GM23338 (cell line): ENCODE measurements around the gene SH3D21. TPM values are rescaled to one million over a fixed set of nuclear protein-coding genes. Genes with fewer than 3 reads are reported as not detected.

Experiments
- ATAC-seq: fragments of 200-7000 bp; cut with Tn5 transposase; 3 replicates; pipeline ENCODE4 v1.9.1; 2020
- DNase-seq: peaks from one replicate; pipeline ENCODE4 v3.0.0-alpha.2; 2015; ENCODE audit warnings: low spot score
- H2AFZ ChIP-seq: fragments of 200-600 bp; sonication (generic); 2 replicates; pipeline ENCODE4 v1.8.0; 2016; ENCODE audit warnings: antibody characterized with exemption, mild to moderate bottlenecking, moderate library complexity
- H3F3A ChIP-seq: fragments of 200-600 bp; sonication (generic); replicated peaks from 2 replicates; pipeline ENCODE4 v1.8.0; 2017; ENCODE audit warnings: antibody characterized with exemption, mixed run types, low read depth
- H3K27ac ChIP-seq: fragments of 200-600 bp; sonication (generic); 2 replicates; pipeline ENCODE4 v1.6.1; 2016; ENCODE audit warnings: low read depth
- H3K27me3 ChIP-seq: fragments of 200-600 bp; sonication (generic); 2 replicates; pipeline ENCODE4 v1.8.0; 2016; ENCODE audit warnings: mild to moderate bottlenecking, mixed run types, moderate library complexity; ENCODE audit not compliant: insufficient read depth
- H3K36me3 ChIP-seq: fragments of 200-600 bp; sonication (generic); 2 replicates; pipeline ENCODE4 v1.8.0; 2016; ENCODE audit warnings: mild to moderate bottlenecking; ENCODE audit not compliant: insufficient read depth
- H3K4me1 ChIP-seq: fragments of 200-600 bp; sonication (generic); 2 replicates; pipeline ENCODE4 v1.8.0; 2016; ENCODE audit warnings: mild to moderate bottlenecking, moderate library complexity; ENCODE audit not compliant: insufficient read depth
- H3K4me2 ChIP-seq: fragments of 200-600 bp; sonication (generic); 2 replicates; pipeline ENCODE4 v1.7.1; 2017; ENCODE audit warnings: mixed run types
- H3K4me3 ChIP-seq: fragments of 200-600 bp; sonication (generic); 2 replicates; pipeline ENCODE4 v1.6.1; 2016; ENCODE audit warnings: mixed run types
- H3K79me2 ChIP-seq: fragments of 200-600 bp; sonication (generic); replicated peaks from 2 replicates; pipeline ENCODE4 v1.8.0; 2017; ENCODE audit warnings: mild to moderate bottlenecking; ENCODE audit not compliant: insufficient read depth
- H3K9me2 ChIP-seq: fragments of 200-600 bp; sonication (generic); 2 replicates; pipeline ENCODE4 v1.8.0; 2017; ENCODE audit not compliant: insufficient read depth
- H4K20me1 ChIP-seq: fragments of 200-600 bp; sonication (generic); replicated peaks from 2 replicates; pipeline ENCODE4 v1.8.0; 2017; ENCODE audit warnings: mild to moderate bottlenecking; ENCODE audit not compliant: insufficient read depth
- H3K27ac Mint-ChIP-seq: 2 replicates; pipeline ENCODE4 v1.8.0; 2020; ENCODE audit warnings: inconsistent platforms, mild to moderate bottlenecking, moderate library complexity, mixed read lengths
- H3K27me3 Mint-ChIP-seq: 3 replicates; pipeline ENCODE4 v1.8.0; 2022; ENCODE audit warnings: low read depth, mild to moderate bottlenecking, moderate library complexity, mixed read lengths, inconsistent platforms; ENCODE audit not compliant: insufficient read depth, poor library complexity
- H3K36me3 Mint-ChIP-seq: 3 replicates; pipeline ENCODE4 v1.8.0; 2021; ENCODE audit warnings: low read depth, mild to moderate bottlenecking, inconsistent platforms, moderate library complexity, mixed read lengths
- H3K4me1 Mint-ChIP-seq: 3 replicates; pipeline ENCODE4 v1.8.0; 2020; ENCODE audit warnings: mild to moderate bottlenecking, inconsistent platforms, mixed read lengths
- H3K4me3 Mint-ChIP-seq: 3 replicates; pipeline ENCODE4 v1.8.0; 2021; ENCODE audit warnings: moderate library complexity, mild to moderate bottlenecking, inconsistent platforms, mixed read lengths
- H3K9me3 Mint-ChIP-seq: 3 replicates; pipeline ENCODE4 v1.8.0; 2020; ENCODE audit warnings: moderate library complexity, mild to moderate bottlenecking, inconsistent platforms, mixed read lengths
- NANOG ChIP-seq: IDR thresholded peaks from 2 replicates; pipeline ENCODE4 v1.6.1; 2016; ENCODE audit warnings: antibody characterized with exemption, borderline replicate concordance
- STAT1 ChIP-seq: IDR thresholded peaks from one replicate; pipeline ENCODE4 v1.6.1; 2016; ENCODE audit warnings: antibody characterized with exemption; ENCODE audit not compliant: unreplicated experiment
- ZNF114 ChIP-seq: fragments of 250-450 bp; sonication (Bioruptor Pico); IDR thresholded peaks from 2 replicates; pipeline ENCODE4 v1.5.0; 2020; ENCODE audit warnings: mild to moderate bottlenecking, moderate library complexity
- ZNF331 ChIP-seq: fragments of 250-450 bp; sonication (Bioruptor Pico); IDR thresholded peaks from 2 replicates; pipeline ENCODE4 v1.5.0; 2020; ENCODE audit warnings: low read depth, mild to moderate bottlenecking, moderate library complexity
- polyA plus RNA-seq: library from polyadenylated mRNA; unstranded; fragments of >200 nt; fragmentation: Nextera tagmentation; extraction: Ambion mirVana; gene quantifications from 2 replicates; pipeline ENCODE4 v1.2.1, GENCODE V29; 2016
- total RNA-seq: library from RNA; depleted of rRNA; stranded (reverse); fragments of >200 nt; shearing (Covaris generic); gene quantifications from 2 replicates; pipeline ENCODE4 v1.2.3, GENCODE V29; 2014
- TF ChIP-seq, protein P1 (sequence below): fragments of 250-450 bp; sonication (Bioruptor Pico); IDR thresholded peaks from 2 replicates; pipeline ENCODE4 v1.5.0; 2020; ENCODE audit warnings: mild to moderate bottlenecking, moderate library complexity
- TF ChIP-seq, protein P2 (sequence below), 2 experiments: fragments of 200-600 bp in 1 of 2; sonication (generic) in 1 of 2; conservative IDR thresholded peaks; 2 replicates each; pipeline versions ENCODE4 v1.5.1 to v1.6.1; 2016 to 2017; ENCODE audit warnings: antibody characterized with exemption in 2 of 2, low read depth in 2 of 2, mild to moderate bottlenecking in 2 of 2, moderate library complexity in 1 of 2
- TF ChIP-seq, protein P3 (sequence below): IDR thresholded peaks from 2 replicates; pipeline ENCODE4 v1.6.1; 2016; ENCODE audit warnings: antibody characterized with exemption

Gene SH3D21
- total and polyA plus RNA-seq, 2 experiments from 2014 or later = 3.7 to 6.3 TPM

DNA sequence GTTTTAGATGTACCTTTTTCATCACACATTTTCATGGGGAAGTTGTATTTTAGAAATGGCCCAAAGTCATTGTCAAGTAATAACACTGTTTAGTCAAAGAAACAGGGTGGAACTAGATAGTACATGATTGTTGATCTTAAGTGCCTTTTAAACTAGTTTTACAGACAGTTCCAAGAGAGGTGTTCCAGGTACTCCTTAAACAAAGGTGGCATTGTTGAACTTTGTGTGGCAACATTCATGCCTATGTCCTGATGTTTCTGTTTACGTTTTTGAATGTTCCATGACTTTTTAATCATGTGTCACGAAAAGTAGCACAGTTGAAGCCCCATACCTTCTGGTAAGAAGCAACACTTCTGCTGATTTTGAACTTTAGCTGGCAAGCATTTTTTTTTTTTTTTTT is 9.1 kb upstream of the SH3D21 start (continued):
- TF ChIP-seq, protein P1, sequence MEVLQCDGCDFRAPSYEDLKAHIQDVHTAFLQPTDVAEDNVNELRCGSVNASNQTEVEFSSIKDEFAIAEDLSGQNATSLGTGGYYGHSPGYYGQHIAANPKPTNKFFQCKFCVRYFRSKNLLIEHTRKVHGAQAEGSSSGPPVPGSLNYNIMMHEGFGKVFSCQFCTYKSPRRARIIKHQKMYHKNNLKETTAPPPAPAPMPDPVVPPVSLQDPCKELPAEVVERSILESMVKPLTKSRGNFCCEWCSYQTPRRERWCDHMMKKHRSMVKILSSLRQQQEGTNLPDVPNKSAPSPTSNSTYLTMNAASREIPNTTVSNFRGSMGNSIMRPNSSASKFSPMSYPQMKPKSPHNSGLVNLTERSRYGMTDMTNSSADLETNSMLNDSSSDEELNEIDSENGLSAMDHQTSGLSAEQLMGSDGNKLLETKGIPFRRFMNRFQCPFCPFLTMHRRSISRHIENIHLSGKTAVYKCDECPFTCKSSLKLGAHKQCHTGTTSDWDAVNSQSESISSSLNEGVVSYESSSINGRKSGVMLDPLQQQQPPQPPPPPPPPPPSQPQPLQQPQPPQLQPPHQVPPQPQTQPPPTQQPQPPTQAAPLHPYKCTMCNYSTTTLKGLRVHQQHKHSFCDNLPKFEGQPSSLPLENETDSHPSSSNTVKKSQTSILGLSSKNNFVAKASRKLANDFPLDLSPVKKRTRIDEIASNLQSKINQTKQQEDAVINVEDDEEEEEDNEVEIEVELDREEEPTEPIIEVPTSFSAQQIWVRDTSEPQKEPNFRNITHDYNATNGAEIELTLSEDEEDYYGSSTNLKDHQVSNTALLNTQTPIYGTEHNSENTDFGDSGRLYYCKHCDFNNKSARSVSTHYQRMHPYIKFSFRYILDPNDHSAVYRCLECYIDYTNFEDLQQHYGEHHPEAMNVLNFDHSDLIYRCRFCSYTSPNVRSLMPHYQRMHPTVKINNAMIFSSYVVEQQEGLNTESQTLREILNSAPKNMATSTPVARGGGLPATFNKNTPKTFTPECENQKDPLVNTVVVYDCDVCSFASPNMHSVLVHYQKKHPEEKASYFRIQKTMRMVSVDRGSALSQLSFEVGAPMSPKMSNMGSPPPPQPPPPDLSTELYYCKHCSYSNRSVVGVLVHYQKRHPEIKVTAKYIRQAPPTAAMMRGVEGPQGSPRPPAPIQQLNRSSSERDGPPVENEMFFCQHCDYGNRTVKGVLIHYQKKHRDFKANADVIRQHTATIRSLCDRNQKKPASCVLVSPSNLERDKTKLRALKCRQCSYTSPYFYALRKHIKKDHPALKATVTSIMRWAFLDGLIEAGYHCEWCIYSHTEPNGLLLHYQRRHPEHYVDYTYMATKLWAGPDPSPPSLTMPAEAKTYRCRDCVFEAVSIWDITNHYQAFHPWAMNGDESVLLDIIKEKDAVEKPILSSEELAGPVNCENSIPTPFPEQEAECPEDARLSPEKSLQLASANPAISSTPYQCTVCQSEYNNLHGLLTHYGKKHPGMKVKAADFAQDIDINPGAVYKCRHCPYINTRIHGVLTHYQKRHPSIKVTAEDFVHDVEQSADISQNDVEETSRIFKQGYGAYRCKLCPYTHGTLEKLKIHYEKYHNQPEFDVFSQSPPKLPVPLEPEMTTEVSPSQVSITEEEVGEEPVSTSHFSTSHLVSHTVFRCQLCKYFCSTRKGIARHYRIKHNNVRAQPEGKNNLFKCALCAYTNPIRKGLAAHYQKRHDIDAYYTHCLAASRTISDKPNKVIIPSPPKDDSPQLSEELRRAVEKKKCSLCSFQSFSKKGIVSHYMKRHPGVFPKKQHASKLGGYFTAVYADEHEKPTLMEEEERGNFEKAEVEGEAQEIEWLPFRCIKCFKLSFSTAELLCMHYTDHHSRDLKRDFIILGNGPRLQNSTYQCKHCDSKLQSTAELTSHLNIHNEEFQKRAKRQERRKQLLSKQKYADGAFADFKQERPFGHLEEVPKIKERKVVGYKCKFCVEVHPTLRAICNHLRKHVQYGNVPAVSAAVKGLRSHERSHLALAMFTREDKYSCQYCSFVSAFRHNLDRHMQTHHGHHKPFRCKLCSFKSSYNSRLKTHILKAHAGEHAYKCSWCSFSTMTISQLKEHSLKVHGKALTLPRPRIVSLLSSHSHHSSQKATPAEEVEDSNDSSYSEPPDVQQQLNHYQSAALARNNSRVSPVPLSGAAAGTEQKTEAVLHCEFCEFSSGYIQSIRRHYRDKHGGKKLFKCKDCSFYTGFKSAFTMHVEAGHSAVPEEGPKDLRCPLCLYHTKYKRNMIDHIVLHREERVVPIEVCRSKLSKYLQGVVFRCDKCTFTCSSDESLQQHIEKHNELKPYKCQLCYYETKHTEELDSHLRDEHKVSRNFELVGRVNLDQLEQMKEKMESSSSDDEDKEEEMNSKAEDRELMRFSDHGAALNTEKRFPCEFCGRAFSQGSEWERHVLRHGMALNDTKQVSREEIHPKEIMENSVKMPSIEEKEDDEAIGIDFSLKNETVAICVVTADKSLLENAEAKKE (CRISPR knock-in tag) = no peak

GRCh38 chr1:36298640-36299039 is 7.5 kb upstream of the SH3D21 start:
- H3K27me3 ChIP-seq = no peaks in the 10 kb centered on the region
- H3K79me2 ChIP-seq = 0 out of 2 replicates have a peak, but pooled peaks cover 4% of the 10 kb centered on the region
- peaks cover 11% of the 10 kb centered on the region for H3K27me3 Mint-ChIP-seq
- peaks cover 15% of the 10 kb centered on the region; the same call in 1 of the 2 replicates for H4K20me1 ChIP-seq
- H3K36me3 ChIP-seq = peaks cover 58% of the 10 kb centered on the region
- no peak overlapping the region for H3K4me3 ChIP-seq
- H3K4me3 Mint-ChIP-seq = no peak overlapping the region
- no peaks in the 10 kb centered on the region for H3K9me3 Mint-ChIP-seq
- H3K4me2 ChIP-seq = no peak overlapping the region
- no peaks in the 10 kb centered on the region; the same call in 2 of the 3 replicates for H3K4me1 Mint-ChIP-seq
- peaks cover 89% of the 10 kb centered on the region for H3K36me3 Mint-ChIP-seq
- H3K9me2 ChIP-seq = no peaks in the 10 kb centered on the region
- peaks cover 5% of the 10 kb centered on the region; the same call in 1 of the 2 replicates for H3F3A ChIP-seq
- ATAC-seq = no peak
- no peak overlapping the region for H2AFZ ChIP-seq
- no peak for DNase-seq
- no peak overlapping the region for H3K27ac ChIP-seq
- TF ChIP-seq ZNF114 (CRISPR knock-in tag) (no peak), STAT1 (no peak), NANOG (no peak), ZNF331 (CRISPR knock-in tag) (no peak)
- TF ChIP-seq, protein P2, sequence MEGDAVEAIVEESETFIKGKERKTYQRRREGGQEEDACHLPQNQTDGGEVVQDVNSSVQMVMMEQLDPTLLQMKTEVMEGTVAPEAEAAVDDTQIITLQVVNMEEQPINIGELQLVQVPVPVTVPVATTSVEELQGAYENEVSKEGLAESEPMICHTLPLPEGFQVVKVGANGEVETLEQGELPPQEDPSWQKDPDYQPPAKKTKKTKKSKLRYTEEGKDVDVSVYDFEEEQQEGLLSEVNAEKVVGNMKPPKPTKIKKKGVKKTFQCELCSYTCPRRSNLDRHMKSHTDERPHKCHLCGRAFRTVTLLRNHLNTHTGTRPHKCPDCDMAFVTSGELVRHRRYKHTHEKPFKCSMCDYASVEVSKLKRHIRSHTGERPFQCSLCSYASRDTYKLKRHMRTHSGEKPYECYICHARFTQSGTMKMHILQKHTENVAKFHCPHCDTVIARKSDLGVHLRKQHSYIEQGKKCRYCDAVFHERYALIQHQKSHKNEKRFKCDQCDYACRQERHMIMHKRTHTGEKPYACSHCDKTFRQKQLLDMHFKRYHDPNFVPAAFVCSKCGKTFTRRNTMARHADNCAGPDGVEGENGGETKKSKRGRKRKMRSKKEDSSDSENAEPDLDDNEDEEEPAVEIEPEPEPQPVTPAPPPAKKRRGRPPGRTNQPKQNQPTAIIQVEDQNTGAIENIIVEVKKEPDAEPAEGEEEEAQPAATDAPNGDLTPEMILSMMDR (conservative IDR thresholded peaks at IDR 0.05; ENCODE audit: low read depth in 2 of 2) = no peak
- TF ChIP-seq, protein P3, sequence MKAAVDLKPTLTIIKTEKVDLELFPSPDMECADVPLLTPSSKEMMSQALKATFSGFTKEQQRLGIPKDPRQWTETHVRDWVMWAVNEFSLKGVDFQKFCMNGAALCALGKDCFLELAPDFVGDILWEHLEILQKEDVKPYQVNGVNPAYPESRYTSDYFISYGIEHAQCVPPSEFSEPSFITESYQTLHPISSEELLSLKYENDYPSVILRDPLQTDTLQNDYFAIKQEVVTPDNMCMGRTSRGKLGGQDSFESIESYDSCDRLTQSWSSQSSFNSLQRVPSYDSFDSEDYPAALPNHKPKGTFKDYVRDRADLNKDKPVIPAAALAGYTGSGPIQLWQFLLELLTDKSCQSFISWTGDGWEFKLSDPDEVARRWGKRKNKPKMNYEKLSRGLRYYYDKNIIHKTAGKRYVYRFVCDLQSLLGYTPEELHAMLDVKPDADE = no peak
- no peak overlapping the region for H3K27ac Mint-ChIP-seq
- H3K4me1 ChIP-seq = no peaks in the 10 kb centered on the region
